ENCODE data around the gene POLR1C.
A peak's percentile ranks its signal among the peaks of the same experiment; 100 is the strongest.
"Not testable (repeated sequence)": the region's sequence is repeated elsewhere in the genome, so short reads cannot be mapped to it uniquely, and the experiment has no call there.

The POLR1C gene, protein sequence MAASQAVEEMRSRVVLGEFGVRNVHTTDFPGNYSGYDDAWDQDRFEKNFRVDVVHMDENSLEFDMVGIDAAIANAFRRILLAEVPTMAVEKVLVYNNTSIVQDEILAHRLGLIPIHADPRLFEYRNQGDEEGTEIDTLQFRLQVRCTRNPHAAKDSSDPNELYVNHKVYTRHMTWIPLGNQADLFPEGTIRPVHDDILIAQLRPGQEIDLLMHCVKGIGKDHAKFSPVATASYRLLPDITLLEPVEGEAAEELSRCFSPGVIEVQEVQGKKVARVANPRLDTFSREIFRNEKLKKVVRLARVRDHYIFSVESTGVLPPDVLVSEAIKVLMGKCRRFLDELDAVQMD

DNA sequence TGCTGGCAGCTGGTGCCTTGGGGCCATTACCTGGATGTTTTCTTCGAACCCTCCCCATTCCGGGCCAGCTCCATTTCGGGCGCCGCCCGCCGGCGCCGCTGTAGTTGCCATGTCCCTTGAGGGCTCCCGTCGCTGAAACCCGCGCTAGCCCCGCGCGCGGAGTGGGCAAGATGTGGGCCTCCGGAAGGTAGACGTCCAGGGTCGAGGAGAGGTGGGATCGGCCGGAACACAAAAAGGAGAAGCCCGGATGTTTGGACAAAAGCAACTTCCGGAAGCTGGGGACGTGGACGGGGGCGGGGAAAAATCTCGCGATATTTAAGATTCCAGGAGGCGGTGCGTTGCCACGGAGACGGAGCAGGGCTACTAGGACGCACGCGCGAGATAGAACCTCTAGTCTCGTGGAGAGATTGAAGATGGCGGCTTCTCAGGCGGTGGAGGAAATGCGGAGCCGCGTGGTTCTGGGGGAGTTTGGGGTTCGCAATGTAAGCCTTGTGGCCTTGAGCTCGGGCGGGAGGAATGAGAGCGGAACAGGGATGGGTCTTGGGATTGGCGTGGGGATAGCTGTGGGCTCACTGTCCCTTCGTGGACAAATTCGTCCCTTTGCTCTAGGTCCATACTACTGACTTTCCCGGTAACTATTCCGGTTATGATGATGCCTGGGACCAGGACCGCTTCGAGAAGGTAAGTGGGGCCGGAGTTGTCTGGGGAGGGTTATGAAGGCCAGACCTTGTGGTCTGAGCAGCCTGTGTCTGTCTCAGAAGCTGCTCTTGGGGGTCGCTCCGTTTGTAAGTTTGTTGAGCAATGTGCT, at the start of gene POLR1C, which contains the start of gene YIPF3:
Gene POLR1C (plus strand): TSS at position 393 of the 808 bp plus-strand sequence. CDS start 21 bp downstream, at position 414.
Gene YIPF3 (minus strand): TSS at position 230 of the 808 bp plus-strand sequence. CDS start 119 bp downstream, at position 111.
- peak; percentile 97 for DNase-seq

DNA sequence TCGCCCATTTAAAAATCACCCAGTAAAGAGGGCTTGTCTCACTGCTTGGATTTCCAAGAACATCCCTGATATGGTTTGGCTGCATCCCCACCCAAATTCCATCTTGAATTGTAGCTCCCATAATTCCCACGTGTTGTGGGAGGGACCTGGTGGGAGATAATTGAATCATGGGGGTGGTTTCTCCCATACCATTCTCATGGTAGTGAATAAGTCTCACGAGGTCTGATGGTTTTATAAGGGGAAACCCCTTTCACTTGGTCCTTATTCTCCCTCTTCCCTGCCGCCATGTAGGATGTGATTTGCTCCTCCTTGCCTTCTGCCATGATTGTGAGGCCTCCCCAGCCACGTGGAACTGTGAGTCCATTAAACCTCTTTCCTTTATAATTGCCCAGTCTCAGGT, 49.6 kb upstream of the POLR1C start:
- DNase-seq: not testable (repeated sequence)

DNA sequence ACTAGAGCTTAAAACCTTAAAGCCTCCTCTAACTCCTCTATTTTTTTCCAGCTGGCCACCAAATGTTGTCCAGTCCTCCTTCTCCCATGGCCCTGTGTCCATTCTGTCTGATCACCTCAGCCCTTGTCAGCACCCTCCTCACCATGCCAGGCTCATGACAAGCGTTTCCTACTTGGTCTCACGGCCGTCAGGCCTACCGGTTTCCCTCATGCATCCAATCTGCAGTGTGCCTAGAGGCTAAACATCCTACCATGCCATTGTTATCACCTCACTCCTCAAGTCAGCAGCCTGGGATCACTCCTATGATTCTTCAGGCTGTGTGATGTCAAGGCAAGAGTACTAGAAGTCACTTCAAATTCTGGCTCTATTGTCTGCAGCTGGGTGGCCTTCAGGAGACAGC, 49.1 kb upstream of the POLR1C start:
- no peak for DNase-seq

DNA sequence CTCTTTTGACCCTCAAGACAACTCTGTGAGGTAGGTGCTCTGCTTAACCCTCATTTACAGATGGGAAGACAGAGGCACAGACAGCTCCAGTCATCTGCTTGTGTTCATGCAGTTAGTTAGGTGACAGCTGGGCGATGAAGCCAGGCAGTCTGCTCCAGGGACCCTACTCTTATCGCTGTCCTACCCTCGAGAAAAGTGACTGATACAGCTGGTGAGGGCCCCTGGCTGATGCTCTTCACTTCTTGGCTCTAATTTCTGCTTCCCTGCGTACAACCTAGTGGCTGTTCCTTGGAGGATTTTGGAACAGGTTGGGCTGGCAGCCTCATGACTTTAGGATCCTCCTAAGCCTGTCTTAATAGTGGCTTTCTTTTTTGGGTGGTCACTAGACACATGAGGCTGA, 48.6 kb upstream of the POLR1C start:
- no peak for DNase-seq

DNA sequence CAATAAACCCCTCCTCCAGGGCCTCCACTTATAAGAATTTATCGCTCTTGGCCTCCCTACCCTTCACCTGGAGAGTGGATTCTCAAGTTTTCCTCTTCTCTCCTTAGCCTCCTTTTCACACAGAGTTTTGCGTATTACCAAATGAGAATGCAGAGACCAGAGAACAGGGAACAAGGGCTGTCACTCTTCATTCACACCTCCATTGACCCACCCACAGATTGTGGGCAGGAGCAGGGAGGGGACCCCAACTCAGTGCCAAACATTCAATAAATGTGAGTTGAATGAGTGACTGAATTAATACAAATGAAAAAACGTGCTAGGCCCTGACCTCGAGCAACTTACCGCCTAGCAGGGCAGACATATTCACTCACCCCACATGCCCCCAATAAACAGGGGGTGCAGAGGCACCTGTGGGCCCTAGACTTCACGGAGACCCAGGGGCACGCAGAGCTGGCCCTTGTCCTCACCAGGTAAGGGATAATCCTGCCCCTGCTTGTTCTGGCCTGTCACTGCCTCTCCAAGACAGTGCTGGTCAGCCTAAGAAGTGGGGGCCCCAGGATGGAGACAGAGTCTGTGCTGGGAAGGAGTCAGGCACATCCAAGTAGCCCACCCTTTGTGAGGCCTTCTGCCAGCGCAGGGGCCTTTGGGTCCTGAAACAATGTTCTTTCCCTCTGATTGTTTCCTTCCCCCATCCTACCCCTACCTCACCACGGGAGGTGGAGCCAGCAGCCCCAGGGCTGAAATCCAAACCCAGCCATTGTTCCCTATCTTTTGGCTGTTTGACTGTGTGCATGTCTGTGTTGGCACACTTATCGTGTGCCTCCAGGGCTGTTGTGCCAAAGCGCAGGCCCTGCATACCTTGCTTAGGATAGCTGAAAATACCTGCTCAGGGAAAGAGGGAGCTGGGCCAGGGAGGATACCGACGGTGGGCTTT, 47.9 kb upstream of the POLR1C start:
- no peak for DNase-seq

DNA sequence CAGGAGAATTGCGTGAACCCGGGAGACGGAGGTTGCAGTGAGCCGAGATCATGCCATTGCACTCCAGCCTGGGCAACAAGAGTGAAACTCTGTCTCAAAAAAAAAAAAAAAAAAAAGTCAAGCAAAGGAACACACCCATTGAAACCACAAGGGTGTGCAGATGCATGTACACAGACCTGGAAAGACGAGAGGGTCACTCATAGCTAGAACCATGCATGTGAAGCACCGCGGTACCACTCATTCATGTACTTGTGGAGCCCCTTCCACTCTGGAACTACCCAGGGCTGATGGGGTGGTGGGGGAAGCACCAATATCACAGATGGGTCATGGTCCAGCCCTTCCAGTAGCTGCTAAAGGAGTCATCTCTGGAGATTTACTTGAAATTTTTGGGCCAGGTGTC, 46.9 kb upstream of the POLR1C start:
- DNase-seq: no peak

DNA sequence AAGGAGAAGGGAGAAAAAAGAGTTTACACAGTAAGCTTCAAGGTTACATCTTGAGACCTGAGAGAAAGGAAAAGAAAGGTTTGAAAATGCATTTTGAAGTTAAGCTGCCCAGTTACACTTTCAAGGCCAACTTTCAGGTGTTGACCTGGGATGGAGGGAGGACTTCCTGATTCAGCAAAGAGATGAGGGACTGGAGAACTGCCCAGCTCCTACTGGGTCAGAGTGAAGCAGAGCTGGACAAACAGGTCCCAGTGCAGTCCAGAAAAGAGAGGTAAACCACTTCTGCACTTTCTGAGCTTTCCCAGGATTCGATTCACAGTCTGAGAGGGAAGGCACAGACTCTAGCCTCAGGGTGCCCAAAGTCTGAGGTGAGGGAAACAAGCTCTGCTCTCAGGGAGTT, 45.5 kb upstream of the POLR1C start:
- no peak for DNase-seq

DNA sequence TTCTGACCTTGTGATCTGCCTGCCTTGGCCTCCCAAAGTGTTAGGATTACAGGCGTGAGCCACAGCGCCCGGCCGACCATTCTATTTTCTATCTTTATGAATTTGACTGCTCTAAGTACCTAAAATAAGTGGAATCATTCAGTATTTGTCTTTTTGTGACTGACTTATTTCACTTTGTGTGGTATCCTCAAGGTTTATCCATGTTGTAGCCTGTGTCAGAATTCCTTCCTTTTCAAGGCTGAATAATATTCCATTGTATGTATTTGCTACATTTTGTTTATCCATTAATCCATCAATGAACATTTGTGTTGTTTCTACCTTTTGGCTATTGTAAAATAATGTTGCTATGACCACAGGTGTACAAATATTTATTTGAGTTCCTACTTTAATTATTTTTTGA, 44.4 kb upstream of the POLR1C start:
- no peak for DNase-seq

DNA sequence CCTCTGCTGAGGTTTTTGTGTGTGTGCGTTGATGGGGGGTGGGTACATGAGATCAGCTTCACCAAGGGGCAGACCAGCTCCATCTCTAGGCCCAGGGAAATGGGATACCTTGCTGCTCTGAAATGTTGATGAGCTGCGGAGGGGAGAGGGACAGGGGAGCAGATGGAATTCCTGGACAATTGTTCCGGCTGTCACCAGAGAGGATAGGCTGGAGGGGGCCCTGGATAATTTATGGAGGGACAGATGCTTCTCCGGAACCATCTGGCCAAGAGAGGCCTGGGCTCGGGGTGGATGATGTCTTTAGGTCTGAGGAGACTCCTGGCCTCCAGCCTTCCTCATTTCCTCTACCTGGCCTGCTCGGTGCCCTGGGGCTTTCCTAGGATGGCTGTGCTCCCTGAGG, 41.4 kb upstream of the POLR1C start:
- no peak for DNase-seq

DNA sequence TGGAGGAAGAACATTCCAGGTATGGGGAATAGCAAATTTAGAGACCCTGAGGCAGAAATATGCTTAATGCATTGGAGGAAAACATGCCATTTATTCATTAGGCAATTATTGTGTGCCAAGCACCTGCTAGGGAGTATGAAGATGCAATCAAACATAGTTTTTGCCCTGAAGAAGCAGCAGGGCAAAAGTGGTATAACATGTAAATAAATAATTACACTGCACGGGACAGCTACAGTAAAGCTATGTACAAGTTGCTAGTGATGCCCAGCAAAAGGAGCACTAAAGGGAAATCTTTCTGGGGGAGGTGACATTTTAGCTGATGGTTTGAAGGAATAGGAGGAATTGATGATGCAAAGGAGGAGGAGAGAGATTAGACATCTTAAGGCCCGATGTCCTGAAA, 40.1 kb upstream of the POLR1C start:
- no peak for DNase-seq

DNA sequence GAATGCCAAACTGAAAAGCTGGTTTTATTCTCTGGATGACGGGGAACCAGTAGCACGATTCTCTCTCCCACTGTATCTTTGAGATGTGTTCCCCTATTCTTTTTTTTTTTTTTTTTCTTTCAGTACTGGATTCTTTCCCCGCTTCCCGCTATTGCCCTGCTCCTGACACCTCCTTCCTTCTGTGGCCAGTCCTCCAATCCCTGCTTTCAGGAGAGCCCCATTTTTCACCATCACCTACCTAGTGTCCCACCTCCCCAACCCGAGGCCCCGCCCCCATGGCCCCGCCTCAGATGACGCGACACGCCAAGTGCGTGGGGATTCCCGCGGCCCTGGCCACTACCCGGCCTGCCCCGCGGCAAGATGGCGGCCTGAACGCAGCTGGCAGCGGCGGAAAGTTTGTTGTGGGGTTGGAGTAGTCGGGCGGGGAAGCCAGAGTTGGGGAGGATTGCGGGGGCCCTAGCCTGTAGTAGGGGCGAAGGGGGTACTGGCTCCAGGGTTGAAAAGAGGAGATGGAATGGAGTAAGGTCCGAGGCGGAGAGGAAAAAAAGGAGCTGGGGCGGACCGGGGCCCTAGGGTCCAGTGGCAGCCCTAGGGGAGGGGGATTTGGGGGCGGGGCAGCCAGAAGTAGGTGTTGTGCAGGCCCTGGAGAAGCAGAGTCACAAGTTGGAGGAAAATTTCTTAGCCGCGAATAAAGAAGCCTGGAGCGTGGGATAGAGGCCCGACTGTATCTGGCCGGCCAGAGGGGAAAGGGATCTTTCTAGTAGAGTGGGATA, 39.5 kb upstream of the POLR1C start, which contains the start of gene TJAP1:
Gene TJAP1 (plus strand): TSS at position 336 of the 773 bp plus-strand sequence. CDS start 21,432 bp downstream, outside the sequence.
- peak; percentile 92 for DNase-seq

DNA sequence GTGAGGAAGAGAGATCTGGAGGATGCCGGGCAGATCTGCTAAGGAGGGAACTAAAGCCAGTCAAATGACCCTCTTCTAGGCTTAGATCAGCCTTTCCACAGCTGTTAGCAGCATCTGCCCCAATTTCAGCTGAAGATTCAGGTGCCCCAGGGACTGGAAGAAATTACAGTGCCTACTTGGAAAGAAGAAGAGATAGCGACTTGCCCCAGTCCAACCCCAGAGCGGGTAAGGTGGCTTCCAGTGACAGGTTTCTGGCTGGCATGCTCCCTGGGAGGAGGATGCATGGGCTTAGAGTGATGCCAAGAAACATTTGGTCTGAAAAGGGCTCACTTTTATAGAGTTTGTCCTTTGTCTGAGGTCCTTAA, 38.9 kb upstream of the POLR1C start:
- no peak for DNase-seq

DNA sequence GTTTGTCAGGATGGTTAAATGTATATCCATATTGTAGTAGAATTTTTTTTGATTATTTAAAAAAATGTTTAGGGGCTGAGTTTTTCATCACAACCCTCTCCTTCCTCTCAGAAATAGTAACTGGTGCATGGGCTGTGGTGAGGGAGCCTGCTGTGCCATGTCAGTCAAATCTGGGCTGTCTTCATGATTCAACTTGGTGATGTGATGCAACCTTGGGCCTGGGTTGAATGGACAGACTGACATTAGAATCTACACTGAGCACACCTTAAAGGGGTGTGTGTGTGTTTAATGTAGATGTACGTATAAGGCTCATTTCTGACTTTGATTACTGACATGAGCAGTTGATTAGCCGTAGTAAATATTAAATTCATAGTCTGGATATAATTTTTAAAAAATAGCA, 35.8 kb upstream of the POLR1C start:
- DNase-seq: no peak

DNA sequence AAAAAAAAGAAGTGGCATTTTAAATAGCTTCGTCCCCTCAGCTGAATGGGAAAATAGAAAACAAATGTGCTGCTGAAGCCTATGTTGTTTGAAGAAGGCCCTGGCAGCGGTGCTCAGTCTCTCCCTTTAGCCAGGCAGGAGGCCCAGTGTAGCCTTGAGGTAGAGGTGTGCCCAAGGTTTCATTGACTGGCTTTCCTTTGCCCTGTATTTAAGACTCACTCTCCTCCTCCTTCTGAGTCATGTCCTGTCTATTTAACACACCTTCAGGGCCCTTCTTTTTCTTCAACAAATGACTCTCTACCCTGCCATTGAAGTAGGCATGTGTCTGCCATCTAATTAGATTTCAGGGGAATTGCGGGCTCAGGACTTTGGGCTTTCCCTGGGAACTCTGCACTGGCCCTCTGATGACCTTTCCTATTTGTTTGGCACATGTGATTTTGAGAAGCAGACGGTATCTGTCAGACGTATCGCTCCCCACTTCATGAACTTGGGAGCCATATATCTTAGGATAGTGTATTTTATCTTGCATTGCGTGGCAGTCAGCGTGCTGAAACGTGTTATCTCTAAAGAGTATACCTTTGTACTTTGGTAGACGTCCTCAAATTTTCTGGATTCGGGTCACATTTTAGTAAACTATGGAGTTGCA, 35.2 kb upstream of the POLR1C start:
- DNase-seq: no peak

DNA sequence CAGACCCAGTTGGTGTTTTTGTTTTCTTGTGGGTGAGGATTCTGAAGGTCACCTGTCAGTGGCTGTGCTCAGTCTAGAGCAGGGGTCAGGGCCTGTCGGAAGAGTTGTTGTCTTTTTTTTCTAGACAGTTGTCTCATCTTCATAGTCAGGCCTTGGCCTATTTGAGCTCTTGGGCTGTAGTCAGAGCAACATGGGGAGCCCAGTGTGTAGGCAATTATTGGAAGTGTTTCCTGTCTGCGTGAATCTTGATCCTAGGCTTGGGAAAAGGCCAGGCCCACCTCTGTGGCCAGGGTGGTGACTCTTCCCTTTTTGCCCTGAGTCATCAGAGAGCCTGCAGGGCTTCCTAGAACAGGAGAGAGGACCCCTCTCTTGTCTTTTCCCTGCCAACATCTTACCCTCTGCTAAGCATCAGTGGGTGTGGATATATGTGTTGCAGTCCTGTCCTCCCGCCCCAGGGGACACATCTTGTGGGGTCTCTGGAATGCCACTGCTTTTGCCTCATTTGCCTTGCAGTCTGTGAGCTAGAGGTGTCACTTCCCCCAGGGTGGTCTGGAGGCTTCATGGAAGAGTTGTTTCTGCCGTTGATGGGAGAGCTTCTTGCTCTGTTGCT, 28.1 kb upstream of the POLR1C start:
- DNase-seq: no peak

DNA sequence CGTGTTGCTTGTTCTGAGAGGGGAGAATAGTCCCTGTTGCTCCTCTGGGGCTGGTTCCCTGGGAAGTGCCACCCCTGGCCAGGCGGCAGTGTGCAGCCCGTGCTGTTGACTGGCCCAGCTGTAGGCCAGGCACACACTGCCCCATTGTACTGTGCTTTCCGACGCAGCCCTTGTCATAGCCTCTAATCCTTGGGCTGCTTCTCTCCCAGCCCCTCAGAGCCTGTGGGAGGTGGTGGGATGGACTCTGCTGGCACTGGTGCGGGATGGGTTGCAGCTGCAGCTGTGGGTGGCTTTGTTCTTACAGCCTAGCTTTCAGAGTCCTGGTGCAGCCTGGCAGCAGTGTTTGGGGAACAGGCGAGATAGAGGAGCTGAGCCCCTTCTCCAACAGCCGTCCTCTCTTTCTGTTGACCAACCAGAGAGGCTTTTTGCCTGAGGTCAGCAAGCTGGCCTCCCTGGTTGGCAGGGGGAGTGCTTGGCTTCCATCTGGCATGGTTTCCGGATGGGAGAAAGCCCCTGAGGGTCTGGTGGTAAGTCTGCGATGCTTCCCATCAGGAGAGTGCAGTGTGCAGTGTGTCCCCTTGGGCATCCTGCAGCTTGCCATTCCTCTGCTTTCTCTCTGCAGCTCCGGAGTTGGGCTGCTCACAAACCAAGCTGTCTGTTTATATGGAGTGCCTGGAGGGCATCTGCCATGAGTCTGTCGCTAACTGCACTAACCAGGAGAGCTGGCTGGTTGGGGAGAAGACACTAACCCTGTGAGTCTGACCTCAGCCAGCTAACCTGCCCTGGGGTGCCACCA, 27.4 kb upstream of the POLR1C start:
- DNase-seq: no peak

DNA sequence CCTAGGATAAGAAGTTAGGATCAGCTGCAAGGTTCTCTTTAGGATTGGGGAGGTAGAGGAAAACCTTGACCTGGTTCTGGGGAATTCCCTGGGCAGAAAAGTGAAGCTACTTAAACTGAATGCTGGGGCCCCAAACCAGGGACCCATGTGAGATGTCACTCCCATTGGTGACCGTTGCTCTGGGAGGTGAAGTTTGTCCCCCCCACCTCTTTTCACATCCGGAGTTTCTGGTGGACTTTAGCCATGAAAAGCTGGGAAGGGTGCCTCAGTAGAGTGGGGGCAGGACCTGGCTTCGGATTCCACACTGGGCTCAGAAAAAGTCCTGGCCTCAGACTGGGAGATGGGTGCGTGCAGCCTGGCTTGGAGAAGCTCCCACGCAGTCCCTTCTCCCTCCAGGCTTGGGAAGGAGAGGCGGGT, 26.4 kb upstream of the POLR1C start:
- no peak for DNase-seq

DNA sequence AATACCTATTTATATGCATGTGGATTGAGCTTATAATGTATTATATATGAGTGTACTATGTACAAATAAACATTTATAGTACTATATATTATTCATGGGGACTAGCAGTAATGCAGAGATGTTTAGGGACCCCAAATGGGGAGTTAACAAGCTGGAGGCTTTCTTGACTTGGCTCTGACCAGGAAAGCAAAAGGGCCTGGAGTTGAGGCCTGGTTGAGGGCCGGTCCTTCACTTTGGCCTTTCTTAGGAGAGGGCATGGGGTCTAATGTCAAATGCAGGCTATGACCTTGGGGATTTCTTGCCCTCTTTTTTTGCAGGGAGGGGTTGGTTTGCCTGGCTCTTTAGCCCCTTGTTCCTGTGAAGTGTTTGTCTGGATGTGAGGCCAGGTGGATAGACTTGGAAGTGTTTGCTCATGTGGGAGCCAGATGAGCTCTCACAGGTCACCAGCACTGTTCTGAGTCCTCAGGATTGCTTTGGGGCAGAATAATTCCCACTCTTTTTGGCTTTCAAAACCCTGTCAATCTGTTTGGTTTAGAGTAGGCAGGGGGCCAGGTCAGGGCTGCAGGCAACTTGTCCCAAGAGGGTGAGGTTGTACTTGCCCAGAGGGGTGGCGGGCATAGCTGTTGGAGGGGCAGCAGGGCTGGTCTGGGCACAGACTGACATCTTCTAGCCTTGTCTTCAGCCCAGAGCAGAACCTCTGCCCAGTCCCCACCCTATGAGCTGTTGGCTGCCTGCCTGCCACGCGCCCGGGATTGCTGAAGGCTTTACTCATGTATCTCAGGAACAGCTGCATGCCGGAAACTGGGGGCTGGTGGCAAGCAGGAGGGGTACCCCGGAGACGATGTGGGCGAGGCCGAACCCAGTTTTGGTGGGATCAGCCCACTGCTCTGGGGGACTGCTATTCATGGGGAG, 24.9 kb upstream of the POLR1C start:
- peak; percentile 60 for DNase-seq

DNA sequence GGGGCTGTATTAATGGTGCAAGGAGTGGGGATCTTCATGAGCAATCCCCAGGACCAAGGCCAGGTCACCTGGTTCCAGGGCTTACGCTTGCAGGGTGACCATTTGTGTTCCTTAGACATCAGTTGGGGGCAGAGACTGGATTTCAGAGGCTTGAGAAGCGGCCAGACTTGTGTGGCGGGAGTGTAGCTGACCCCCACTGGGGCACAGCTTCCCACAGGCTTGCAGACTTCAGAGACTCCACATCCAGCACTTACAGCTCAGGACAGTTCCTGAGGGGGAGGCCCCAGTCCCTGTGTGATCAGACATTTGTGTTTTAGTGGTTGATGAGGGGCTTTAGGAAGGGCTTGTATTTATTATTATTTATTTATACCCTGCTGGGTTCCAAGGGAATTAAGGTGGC, 24.2 kb upstream of the POLR1C start:
- no peak for DNase-seq

All from DMS79 (cell line).